RWPE2 (cell line): ENCODE measurements around the gene E2F3.

Source experiments
- ATAC-seq: fragments of 200-7000 bp; cut with Tn5 transposase; 3 replicates; pipeline ENCODE4 v1.9.1; 2021; ENCODE audit warnings: low read depth
- DNase-seq: peaks from one replicate; pipeline ENCODE4 v3.0.0-alpha.2; 2020; ENCODE audit warnings: low spot score
- H3K27ac ChIP-seq: fragments of 450-650 bp; 2 replicates; pipeline ENCODE4 v1.5.1; 2017; ENCODE audit warnings: mild to moderate bottlenecking; ENCODE audit not compliant: poor library complexity, severe bottlenecking
- H3K27me3 ChIP-seq: fragments of 250-450 bp; sonication (Bioruptor Pico); 2 replicates; pipeline ENCODE4 v1.5.1; 2021; ENCODE audit warnings: mild to moderate bottlenecking, moderate library complexity; ENCODE audit not compliant: insufficient read depth, poor library complexity, severe bottlenecking
- H3K36me3 ChIP-seq: fragments of 250-450 bp; sonication (Bioruptor Pico); 2 replicates; pipeline ENCODE4 v1.5.1; 2020; ENCODE audit warnings: low read depth, mild to moderate bottlenecking, moderate library complexity
- H3K4me1 ChIP-seq: fragments of 250-450 bp; sonication (Bioruptor Pico); 2 replicates; pipeline ENCODE4 v1.5.1; 2021; ENCODE audit warnings: mild to moderate bottlenecking, moderate library complexity; ENCODE audit not compliant: insufficient read depth, poor library complexity, severe bottlenecking
- H3K4me3 ChIP-seq: fragments of 250-450 bp; sonication (Bioruptor Pico); 2 replicates; pipeline ENCODE4 v1.5.1; 2021; ENCODE audit warnings: mild to moderate bottlenecking, moderate library complexity; ENCODE audit not compliant: severe bottlenecking
- H3K9me3 ChIP-seq: fragments of 250-450 bp; sonication (Bioruptor Pico); 2 replicates; pipeline ENCODE4 v1.5.1; 2021; ENCODE audit warnings: mild to moderate bottlenecking, moderate library complexity; ENCODE audit not compliant: severe bottlenecking
- CTCF ChIP-seq: fragments of 450-650 bp; IDR thresholded peaks from one replicate; pipeline ENCODE4 v1.5.1; 2017; ENCODE audit warnings: mild to moderate bottlenecking, moderate library complexity; ENCODE audit not compliant: poor library complexity, severe bottlenecking

E2F3 gene

GRCh38 chr6:20436719-20437118, 35.0 kb downstream of the E2F3 start:
- no peak overlapping the region for H3K27ac ChIP-seq
- no peak for ATAC-seq
- H3K27me3 ChIP-seq = no peaks in the 10 kb centered on the region
- no peak for TF ChIP-seq CTCF
- no peak for DNase-seq
- no peaks in the 10 kb centered on the region for H3K9me3 ChIP-seq
- H3K4me3 ChIP-seq = no peak overlapping the region
- H3K4me1 ChIP-seq = no peaks in the 10 kb centered on the region
- H3K36me3 ChIP-seq = peaks cover 27% of the 10 kb centered on the region

- H3K27ac ChIP-seq = no peak overlapping the region
- DNase-seq (no peak), ATAC-seq (no peak)
- no peaks in the 10 kb centered on the region for H3K27me3 ChIP-seq
- no peaks in the 10 kb centered on the region for H3K4me1 ChIP-seq
- no peak for TF ChIP-seq CTCF
- peaks cover 27% of the 10 kb centered on the region for H3K36me3 ChIP-seq
- H3K4me3 ChIP-seq = no peak overlapping the region
- no peaks in the 10 kb centered on the region for H3K9me3 ChIP-seq
Observed at GRCh38 chr6:20437639-20438038, 36.0 kb downstream of the E2F3 start.

DNA sequence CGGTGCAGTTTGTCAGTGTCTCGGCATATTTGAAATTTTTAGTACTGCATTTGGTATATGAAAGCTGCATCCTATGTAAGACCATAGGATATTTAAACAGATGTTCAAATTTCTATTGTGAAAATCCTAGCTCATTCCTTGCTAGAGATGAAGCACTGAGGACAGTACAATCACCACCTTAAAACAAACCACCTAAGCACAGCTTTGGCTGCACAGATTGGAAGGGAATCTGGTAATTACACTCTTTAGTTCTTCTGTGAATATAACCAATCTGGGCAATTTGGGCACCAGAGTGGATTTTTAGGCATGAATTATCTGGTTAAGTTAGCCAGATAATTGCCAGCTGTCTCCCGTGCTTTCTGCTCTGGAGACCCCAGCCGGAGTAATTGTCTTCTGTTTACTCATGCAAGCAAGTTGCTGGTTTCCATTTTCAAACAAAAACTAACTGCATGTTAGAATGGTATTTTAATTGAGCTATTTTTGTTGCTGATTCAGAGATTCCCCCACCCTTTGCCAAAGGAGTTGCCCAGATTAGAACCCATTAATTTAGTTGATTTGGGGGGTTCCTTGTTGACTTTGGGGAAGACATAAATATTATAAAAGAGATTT, 36.9 kb downstream of the E2F3 start:
- TF ChIP-seq CTCF = no peak
- no peaks in the 10 kb centered on the region for H3K27me3 ChIP-seq
- no peaks in the 10 kb centered on the region for H3K4me1 ChIP-seq
- DNase-seq (no peak), ATAC-seq (no peak)
- H3K36me3 ChIP-seq = peaks cover 26% of the 10 kb centered on the region
- H3K9me3 ChIP-seq = no peaks in the 10 kb centered on the region
- no peak overlapping the region for H3K4me3 ChIP-seq
- H3K27ac ChIP-seq = no peak overlapping the region

DNA sequence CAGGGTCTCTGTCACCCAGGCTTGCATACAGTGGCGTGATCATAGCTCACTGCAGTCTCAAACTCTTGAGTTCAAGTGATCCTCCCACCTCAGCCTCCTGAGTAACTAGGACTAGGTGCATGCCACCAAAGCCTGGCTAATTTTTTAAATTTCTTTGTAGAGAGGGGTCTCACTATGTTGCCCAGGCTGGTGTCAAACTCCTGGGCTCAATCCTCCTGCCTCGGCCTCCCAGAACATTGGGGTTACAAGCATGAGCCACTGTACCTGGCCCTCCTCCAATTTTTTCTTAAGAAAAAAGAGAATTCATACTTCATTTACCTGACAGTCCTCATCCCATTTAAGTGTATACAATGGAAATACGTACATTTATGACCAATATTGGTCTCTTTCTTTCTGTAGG, 37.9 kb downstream of the E2F3 start:
- Histone ChIP-seq H3K4me1 (no peaks in the 10 kb centered on the region), H3K4me3 (no peak overlapping the region), H3K36me3 (peaks cover 30% of the 10 kb centered on the region), H3K27me3 (no peaks in the 10 kb centered on the region), H3K9me3 (no peaks in the 10 kb centered on the region), H3K27ac (no peak overlapping the region)
- no peak for TF ChIP-seq CTCF
- ATAC-seq (no peak), DNase-seq (no peak)

GRCh38 chr6:20440296-20440695, 38.6 kb downstream of the E2F3 start:
- Histone ChIP-seq H3K4me3 (no peak overlapping the region), H3K27ac (no peak overlapping the region), H3K36me3 (peaks cover 35% of the 10 kb centered on the region), H3K4me1 (no peaks in the 10 kb centered on the region), H3K9me3 (no peaks in the 10 kb centered on the region), H3K27me3 (no peaks in the 10 kb centered on the region)
- TF ChIP-seq CTCF = no peak
- no peak for DNase-seq
- no peak for ATAC-seq
